Vagina (tissue), 2 donors: Measurements from ENCODE around the gene GRAMD2B.

Experiments
- POLR2A ChIP-seq, 2 donors: fragments of 450-650 bp; IDR thresholded peaks; one replicate each; pipeline ENCODE4 v1.6.1; 2017; ENCODE audit warnings: antibody characterized with exemption in 2 of 2, mild to moderate bottlenecking in 2 of 2, moderate library complexity in 2 of 2
- TF ChIP-seq, protein P1 (sequence below), 3 experiments: fragments of 450-650 bp in 2 of 3; fragments of 200-600 bp in 1 of 3; sonication (generic) in 1 of 3; IDR thresholded peaks; one replicate each; pipeline ENCODE4 v1.5.1; 2017 to 2019; ENCODE audit warnings: antibody characterized with exemption in 3 of 3, mild to moderate bottlenecking in 2 of 3, moderate library complexity in 2 of 3

DNA sequence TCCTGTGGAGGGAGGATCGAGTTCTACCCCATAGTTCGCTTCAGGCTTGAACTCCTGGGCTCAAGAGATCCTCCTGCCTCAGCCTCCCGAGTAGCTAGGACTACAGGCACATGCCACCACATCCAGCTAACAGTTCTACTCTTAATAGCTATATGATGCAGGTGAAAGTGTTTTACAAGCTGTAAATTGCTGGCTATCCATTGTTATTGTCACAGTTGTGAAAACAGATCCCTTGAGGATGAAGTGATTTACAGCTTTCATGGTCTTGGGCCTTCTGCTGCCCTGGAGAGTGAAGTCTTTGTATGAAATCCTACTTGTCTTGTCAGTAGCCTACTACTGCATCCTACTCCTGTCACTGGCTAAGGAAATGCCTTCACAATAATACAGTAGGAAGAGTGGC is 48.0 kb downstream of the GRAMD2B start:
- TF ChIP-seq POLR2A (IDR thresholded peaks at IDR 0.05), result no peak
- TF ChIP-seq, protein P1, sequence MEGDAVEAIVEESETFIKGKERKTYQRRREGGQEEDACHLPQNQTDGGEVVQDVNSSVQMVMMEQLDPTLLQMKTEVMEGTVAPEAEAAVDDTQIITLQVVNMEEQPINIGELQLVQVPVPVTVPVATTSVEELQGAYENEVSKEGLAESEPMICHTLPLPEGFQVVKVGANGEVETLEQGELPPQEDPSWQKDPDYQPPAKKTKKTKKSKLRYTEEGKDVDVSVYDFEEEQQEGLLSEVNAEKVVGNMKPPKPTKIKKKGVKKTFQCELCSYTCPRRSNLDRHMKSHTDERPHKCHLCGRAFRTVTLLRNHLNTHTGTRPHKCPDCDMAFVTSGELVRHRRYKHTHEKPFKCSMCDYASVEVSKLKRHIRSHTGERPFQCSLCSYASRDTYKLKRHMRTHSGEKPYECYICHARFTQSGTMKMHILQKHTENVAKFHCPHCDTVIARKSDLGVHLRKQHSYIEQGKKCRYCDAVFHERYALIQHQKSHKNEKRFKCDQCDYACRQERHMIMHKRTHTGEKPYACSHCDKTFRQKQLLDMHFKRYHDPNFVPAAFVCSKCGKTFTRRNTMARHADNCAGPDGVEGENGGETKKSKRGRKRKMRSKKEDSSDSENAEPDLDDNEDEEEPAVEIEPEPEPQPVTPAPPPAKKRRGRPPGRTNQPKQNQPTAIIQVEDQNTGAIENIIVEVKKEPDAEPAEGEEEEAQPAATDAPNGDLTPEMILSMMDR (IDR thresholded peaks at IDR 0.05), result no peak
